Measurements from ENCODE around the gene SURF4. TPM values are rescaled to one million over a fixed set of nuclear protein-coding genes. Genes with fewer than 3 reads are reported as not detected.

Gene SURF4
- polyA plus RNA-seq, 1 experiment = 296 TPM

GRCh38 chr9:133346021-133346785, 29.7 kb downstream of the SURF4 start:
- Histone ChIP-seq H3K27me3 (ENCODE audit: control insufficient read depth, insufficient read depth, low read length) (no peaks in the 10 kb centered on the region), H3K27ac (ENCODE audit: low read depth, low read length) (no peak overlapping the region), H3K4me3 (ENCODE audit: low read depth, low read length) (peak overlapping the region; percentile 99), H3K9me3 (ENCODE audit: control insufficient read depth, insufficient read depth, low read length) (peaks cover 5% of the 10 kb centered on the region; the same call in 1 of the 2 replicates)
- no peak for TF ChIP-seq CTCF (IDR thresholded peaks at IDR 0.05; ENCODE audit: low read depth, low read length)
- no peak for DNase-seq (ENCODE audit: low read depth, low spot score)
- ChIA-PET POLR2A (no interaction called here), CTCF (no interaction called here)

DNA sequence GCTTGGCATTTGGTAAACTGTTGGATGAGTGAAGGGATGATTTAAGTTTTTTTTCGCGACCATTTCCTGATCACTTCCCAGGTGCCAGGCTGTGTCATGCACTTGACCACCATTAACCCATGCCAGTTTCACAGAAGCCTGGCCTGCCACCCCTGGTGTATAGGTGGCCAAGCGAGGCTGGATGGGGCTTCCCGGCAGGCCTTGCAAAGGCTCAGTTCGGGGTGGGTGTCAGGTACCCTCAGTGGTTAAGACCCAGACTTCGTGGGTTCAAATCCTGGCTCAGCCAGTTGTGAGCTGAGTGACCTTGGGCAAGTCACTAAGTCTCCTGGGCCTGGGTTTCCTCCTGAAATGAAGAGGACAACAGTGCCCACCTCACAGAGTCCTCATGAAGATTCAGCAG, 30.3 kb downstream of the SURF4 start:
- H3K9me3 ChIP-seq (ENCODE audit: control insufficient read depth, insufficient read depth, low read length) = peaks cover 5% of the 10 kb centered on the region; the same call in 1 of the 2 replicates
- CTCF ChIA-PET = no interaction called here
- TF ChIP-seq CTCF (IDR thresholded peaks at IDR 0.05; ENCODE audit: low read depth, low read length) = no peak
- POLR2A ChIA-PET = no interaction called here
- DNase-seq (ENCODE audit: low read depth, low spot score) = no peak
- no peak overlapping the region for H3K4me3 ChIP-seq (ENCODE audit: low read depth, low read length)
- no peak overlapping the region for H3K27ac ChIP-seq (ENCODE audit: low read depth, low read length)
- H3K27me3 ChIP-seq (ENCODE audit: control insufficient read depth, insufficient read depth, low read length) = no peaks in the 10 kb centered on the region

DNA sequence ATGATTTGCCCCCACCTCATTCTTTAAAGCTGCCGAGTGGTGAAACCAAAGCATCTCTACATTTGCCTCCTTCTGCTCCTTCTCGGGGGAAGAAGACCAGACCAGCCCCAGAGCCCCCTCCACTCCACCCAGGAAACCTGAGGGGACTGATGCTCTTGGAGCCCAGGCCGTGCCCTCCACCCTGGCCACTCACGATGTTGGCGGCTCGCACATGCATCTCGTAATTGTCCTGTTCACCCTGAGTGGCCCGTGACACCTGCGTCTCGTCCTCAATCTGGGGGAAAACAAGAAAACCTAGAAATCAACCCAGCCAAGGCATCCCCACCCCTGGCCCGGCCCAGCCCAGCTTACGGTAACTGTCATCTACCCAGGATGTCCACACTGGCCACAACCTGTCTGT, 30.9 kb downstream of the SURF4 start:
- H3K27ac ChIP-seq (ENCODE audit: low read depth, low read length) = no peak overlapping the region
- no peak overlapping the region for H3K4me3 ChIP-seq (ENCODE audit: low read depth, low read length)
- H3K9me3 ChIP-seq (ENCODE audit: control insufficient read depth, insufficient read depth, low read length) = peaks cover 5% of the 10 kb centered on the region; the same call in 1 of the 2 replicates
- TF ChIP-seq CTCF (IDR thresholded peaks at IDR 0.05; ENCODE audit: low read depth, low read length) = no peak
- CTCF ChIA-PET = no interaction called here
- POLR2A ChIA-PET = no interaction called here
- DNase-seq (ENCODE audit: low read depth, low spot score) = no peak
- H3K27me3 ChIP-seq (ENCODE audit: control insufficient read depth, insufficient read depth, low read length) = no peaks in the 10 kb centered on the region

- ChIA-PET POLR2A (no interaction called here), CTCF (no interaction called here)
Observed at GRCh38 chr9:133344071-133344470, 31.8 kb downstream of the SURF4 start.

More at GRCh38 chr9:133344071-133344470, 31.8 kb downstream of the SURF4 start:
- Histone ChIP-seq H3K4me3 (ENCODE audit: low read depth, low read length) (no peak overlapping the region), H3K27me3 (ENCODE audit: control insufficient read depth, insufficient read depth, low read length) (no peaks in the 10 kb centered on the region), H3K9me3 (ENCODE audit: control insufficient read depth, insufficient read depth, low read length) (peaks cover 5% of the 10 kb centered on the region; the same call in 1 of the 2 replicates), H3K27ac (ENCODE audit: low read depth, low read length) (no peak overlapping the region)
- no peak for DNase-seq (ENCODE audit: low read depth, low spot score)
- TF ChIP-seq CTCF (IDR thresholded peaks at IDR 0.05; ENCODE audit: low read depth, low read length) = no peak
